H9 (cell line): Measurements from ENCODE around the gene LUZP2. TPM values are rescaled to one million over a fixed set of nuclear protein-coding genes. Genes with fewer than 3 reads are reported as not detected.

Experiments used
- DNase-seq: peaks from one replicate; pipeline ENCODE4 v3.0.0-alpha.2; 2017
- H2AFZ ChIP-seq: one replicate; pipeline ENCODE4 v1.6.1; 2013; ENCODE audit warnings: mild to moderate bottlenecking, low read length, control low read depth, moderate library complexity
- H2AK5ac ChIP-seq: 2 replicates; pipeline ENCODE4 v1.6.1; 2013; ENCODE audit warnings: low read length, control low read depth, mixed read lengths; ENCODE audit not compliant: insufficient read length
- H2BK120ac ChIP-seq: one replicate; pipeline ENCODE4 v1.6.1; 2013; ENCODE audit warnings: low read depth, mild to moderate bottlenecking, low read length, control low read depth, inconsistent platforms; ENCODE audit not compliant: poor library complexity, severe bottlenecking
- H2BK12ac ChIP-seq: 2 replicates; pipeline ENCODE4 v1.6.1; 2013; ENCODE audit warnings: low read length, control low read depth, mixed read lengths, low read depth; ENCODE audit not compliant: insufficient read length
- H2BK15ac ChIP-seq: 2 replicates; pipeline ENCODE4 v1.6.1; 2013; ENCODE audit warnings: low read depth, low read length, control low read depth
- H2BK20ac ChIP-seq: one replicate; pipeline ENCODE4 v1.6.1; 2013; ENCODE audit warnings: low read depth, mild to moderate bottlenecking, low read length, control low read depth, inconsistent platforms; ENCODE audit not compliant: poor library complexity, severe bottlenecking
- H2BK5ac ChIP-seq: 2 replicates; pipeline ENCODE4 v1.6.1; 2013; ENCODE audit warnings: low read length, control low read depth, mixed read lengths; ENCODE audit not compliant: insufficient read length
- H3K14ac ChIP-seq: 2 replicates; pipeline ENCODE4 v1.6.1; 2013; ENCODE audit warnings: low read length, control low read depth; ENCODE audit not compliant: insufficient read depth
- H3K18ac ChIP-seq: 2 replicates; pipeline ENCODE4 v1.6.1; 2013; ENCODE audit warnings: low read depth, mild to moderate bottlenecking, mixed read lengths, low read length, control low read depth; ENCODE audit not compliant: insufficient read length
- H3K23ac ChIP-seq: 2 replicates; pipeline ENCODE4 v1.6.1; 2013; ENCODE audit warnings: low read length, control low read depth, mixed read lengths, low read depth; ENCODE audit not compliant: insufficient read length
- H3K23me2 ChIP-seq: 2 replicates; pipeline ENCODE4 v1.6.1; 2013; ENCODE audit warnings: low read depth, mild to moderate bottlenecking, mixed read lengths, low read length, control low read depth; ENCODE audit not compliant: insufficient read length, poor library complexity, severe bottlenecking
- H3K27ac ChIP-seq: 2 replicates; pipeline ENCODE4 v1.5.1; 2013; ENCODE audit warnings: low read length, control low read depth, mixed read lengths, low read depth; ENCODE audit not compliant: insufficient read length
- H3K27me3 ChIP-seq: 2 replicates; pipeline ENCODE4 v1.6.1; 2013; ENCODE audit warnings: low read length, control low read depth, inconsistent platforms; ENCODE audit not compliant: insufficient read depth
- H3K4ac ChIP-seq: 2 replicates; pipeline ENCODE4 v1.6.1; 2013; ENCODE audit warnings: low read depth, mild to moderate bottlenecking, control low read depth, inconsistent platforms, low read length, moderate library complexity
- H3K4me1 ChIP-seq: 2 replicates; pipeline ENCODE4 v1.6.1; 2013; ENCODE audit warnings: low read length, control low read depth, inconsistent platforms; ENCODE audit not compliant: insufficient read depth
- H3K4me2 ChIP-seq: 2 replicates; pipeline ENCODE4 v1.6.1; 2013; ENCODE audit warnings: low read length, control low read depth, mixed read lengths; ENCODE audit not compliant: insufficient read length, insufficient read depth
- H3K56ac ChIP-seq: 2 replicates; pipeline ENCODE4 v1.6.1; 2013; ENCODE audit warnings: low read depth, mild to moderate bottlenecking, mixed read lengths, low read length, control low read depth; ENCODE audit not compliant: insufficient read length
- H3K79me1 ChIP-seq: 2 replicates; pipeline ENCODE4 v1.6.1; 2013; ENCODE audit warnings: low read depth, mild to moderate bottlenecking, moderate library complexity, low read length, control low read depth, inconsistent platforms; ENCODE audit not compliant: insufficient read depth, poor library complexity, severe bottlenecking
- H3K79me2 ChIP-seq: 2 replicates; pipeline ENCODE4 v1.6.1; 2013; ENCODE audit warnings: low read length, control low read depth, inconsistent platforms; ENCODE audit not compliant: insufficient read depth
- H3K9ac ChIP-seq: 2 replicates; pipeline ENCODE4 v1.6.1; 2013; ENCODE audit warnings: low read length, control low read depth, mixed read lengths; ENCODE audit not compliant: insufficient read length; ENCODE audit errors: extremely low read depth
- H3K9me3 ChIP-seq: one replicate; pipeline ENCODE4 v1.6.1; 2013; ENCODE audit warnings: low read depth, low read length, inconsistent platforms; ENCODE audit not compliant: control insufficient read depth
- H3T11ph ChIP-seq: one replicate; pipeline ENCODE4 v1.6.1; 2013; ENCODE audit warnings: mild to moderate bottlenecking, low read length, control low read depth, inconsistent platforms
- H4K20me1 ChIP-seq: one replicate; pipeline ENCODE4 v1.6.1; 2013; ENCODE audit not compliant: control insufficient read depth, insufficient read length, insufficient read depth
- H4K5ac ChIP-seq: 2 replicates; pipeline ENCODE4 v1.6.1; 2013; ENCODE audit warnings: low read depth, mild to moderate bottlenecking, mixed read lengths, low read length, control low read depth; ENCODE audit not compliant: insufficient read length
- H4K8ac ChIP-seq: replicated peaks from 2 replicates; pipeline ENCODE4 v1.6.1; 2013; ENCODE audit warnings: low read length, control low read depth, mixed read lengths, low read depth; ENCODE audit not compliant: insufficient read length
- H4K91ac ChIP-seq: 2 replicates; pipeline ENCODE4 v1.6.1; 2013; ENCODE audit warnings: low read depth, mild to moderate bottlenecking, moderate library complexity, mixed read lengths, low read length, control low read depth; ENCODE audit not compliant: insufficient read length
- H3K27ac Mint-ChIP-seq, 3 experiments: 2 replicates in 2 of 3; 3 replicates in 1 of 3; pipeline ENCODE4 v1.8.0; 2020 to 2021; ENCODE audit warnings: mixed read lengths in 3 of 3, mild to moderate bottlenecking in 1 of 3, moderate library complexity in 1 of 3
- H3K27me3 Mint-ChIP-seq: 2 replicates; pipeline ENCODE4 v1.8.0; 2021; ENCODE audit warnings: low read depth, mild to moderate bottlenecking, moderate library complexity, mixed read lengths
- H3K36me3 Mint-ChIP-seq, 3 experiments: 2 replicates in 2 of 3; 3 replicates in 1 of 3; pipeline ENCODE4 v1.8.0; 2020 to 2021; ENCODE audit warnings: low read depth in 3 of 3, mixed read lengths in 3 of 3; ENCODE audit not compliant: insufficient read depth in 1 of 3
- H3K4me1 Mint-ChIP-seq, 2 experiments: 2 replicates each; pipeline ENCODE4 v1.8.0; 2020; ENCODE audit warnings: mixed read lengths in 2 of 2
- H3K4me3 Mint-ChIP-seq, 2 experiments: 2 replicates in 1 of 2; 3 replicates in 1 of 2; pipeline ENCODE4 v1.8.0; 2020 to 2021; ENCODE audit warnings: mild to moderate bottlenecking in 2 of 2, mixed read lengths in 2 of 2, moderate library complexity in 1 of 2
- H3K9me3 Mint-ChIP-seq, 2 experiments: 2 replicates in 1 of 2; 3 replicates in 1 of 2; pipeline ENCODE4 v1.8.0; 2020; ENCODE audit warnings: mild to moderate bottlenecking in 2 of 2, mixed read lengths in 2 of 2, moderate library complexity in 1 of 2
- CTCF ChIP-seq: fragments of 200-600 bp; sonication (generic); conservative IDR thresholded peaks from 3 replicates; pipeline ENCODE4 v1.8.0; 2021; ENCODE audit warnings: antibody characterized with exemption, mild to moderate bottlenecking
- WGBS: extraction: QIAGEN DNeasy Blood & Tissue Kit; methylation state at CpG from one replicate; pipeline ENCODE4 v1.1.7; 2013; ENCODE audit warnings: missing lambda C conversion rate, low lambda C conversion rate, mixed read lengths; ENCODE audit not compliant: insufficient read length; ENCODE audit errors: extremely low coverage; 5-methylcytosine and 5-hydroxymethylcytosine counted together
- total RNA-seq: library from RNA; stranded (reverse); gene quantifications from 2 replicates; pipeline ENCODE4 v1.2.1, GENCODE V29; 2021

Gene LUZP2
- total RNA-seq, 1 experiment from 2014 or later: 25.4 TPM

GRCh38 chr11:24598641-24599040 is 101.8 kb downstream of the LUZP2 start:
- H3K27me3 Mint-ChIP-seq: no peaks in the 10 kb centered on the region
- TF ChIP-seq CTCF: no peak
- H3K79me1 ChIP-seq: no peaks in the 10 kb centered on the region

More at GRCh38 chr11:24598641-24599040, 101.8 kb downstream of the LUZP2 start:
- Histone ChIP-seq H3K4me2 (no peak overlapping the region), H2BK120ac (no peak overlapping the region), H2BK12ac (no peak overlapping the region), H3K23me2 (no peaks in the 10 kb centered on the region), H3K9ac (no peak overlapping the region), H2AK5ac (no peak overlapping the region), H3K79me2 (no peaks in the 10 kb centered on the region), H2BK15ac (no peak overlapping the region), H4K8ac (no peak overlapping the region), H2AFZ (no peak overlapping the region), H3K18ac (no peak overlapping the region), H4K20me1 (no peaks in the 10 kb centered on the region), H3K9me3 (no peaks in the 10 kb centered on the region), H4K91ac (no peak overlapping the region), H4K5ac (no peak overlapping the region), H3K4me1 (no peaks in the 10 kb centered on the region), H3K56ac (no peak overlapping the region), H3K4ac (no peak overlapping the region), H2BK20ac (no peak overlapping the region), H3K27me3 (no peaks in the 10 kb centered on the region), H3K27ac (no peak overlapping the region), H3K14ac (no peak overlapping the region), H2BK5ac (no peak overlapping the region), H3K23ac (no peak overlapping the region), H3T11ph (no peak overlapping the region)
- WGBS: no CpG with 5 or more reads among the region's 2 CpGs
- no peak for DNase-seq
- Mint-ChIP-seq H3K4me3 (no peak overlapping the region), H3K4me1 (no peaks in the 10 kb centered on the region; a peak in 1 of 4 replicates), H3K36me3 (no peaks in the 10 kb centered on the region), H3K9me3 (no peaks in the 10 kb centered on the region), H3K27ac (no peak overlapping the region)
